WERI-Rb-1 (cell line): ENCODE results near the gene CCL15.

ENCODE experiments used
- DNase-seq: peaks from one replicate; pipeline ENCODE4 v3.0.0-alpha.2; 2020
- H3K27ac ChIP-seq: fragments of 250-450 bp; sonication (Bioruptor Pico); 2 replicates; pipeline ENCODE4 v1.5.1; 2020; ENCODE audit warnings: mild to moderate bottlenecking, moderate library complexity
- H3K27me3 ChIP-seq: fragments of 250-450 bp; sonication (Bioruptor Pico); 2 replicates; pipeline ENCODE4 v1.5.1; 2021; ENCODE audit warnings: mild to moderate bottlenecking, low read depth, moderate library complexity; ENCODE audit not compliant: insufficient read depth, severe bottlenecking
- H3K36me3 ChIP-seq: fragments of 250-450 bp; sonication (Bioruptor Pico); 2 replicates; pipeline ENCODE4 v1.5.1; 2020; ENCODE audit warnings: mild to moderate bottlenecking, moderate library complexity
- H3K4me3 ChIP-seq: 2 replicates; pipeline ENCODE4 v1.5.1; 2011; ENCODE audit warnings: low read depth, mild to moderate bottlenecking, control low read depth, low read length
- H3K9me3 ChIP-seq: fragments of 250-450 bp; sonication (Bioruptor Pico); 2 replicates; pipeline ENCODE4 v1.5.1; 2021; ENCODE audit warnings: mild to moderate bottlenecking, moderate library complexity; ENCODE audit not compliant: severe bottlenecking
- TF ChIP-seq, protein P1 (sequence below): IDR thresholded peaks from 2 replicates; pipeline ENCODE4 v1.5.1; 2011; ENCODE audit warnings: low read depth, mild to moderate bottlenecking, control low read depth, inconsistent platforms, low read length

CCL15 gene

DNA sequence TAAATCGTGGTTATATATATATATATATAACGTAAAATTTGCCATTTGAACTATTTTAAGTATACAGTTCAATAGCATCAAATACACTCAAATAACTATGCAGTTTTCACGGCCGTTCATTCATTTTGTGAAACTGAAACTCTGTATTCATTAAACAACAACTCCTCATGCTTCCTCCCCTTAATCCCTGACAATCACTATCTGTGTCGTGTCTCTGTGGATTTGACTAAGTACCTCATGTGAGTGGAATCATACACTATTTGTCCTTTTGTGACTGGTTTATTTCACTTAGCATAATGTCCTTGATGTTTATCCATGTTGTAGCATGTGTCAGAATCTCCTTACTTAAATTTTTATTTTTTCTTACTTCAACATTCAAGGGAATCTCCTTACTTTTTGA, 13.6 kb upstream of the CCL15 start:
- no peak overlapping the region for H3K27ac ChIP-seq
- H3K4me3 ChIP-seq, result no peak overlapping the region
- no peaks in the 10 kb centered on the region for H3K27me3 ChIP-seq
- no peak for DNase-seq
- no peaks in the 10 kb centered on the region for H3K36me3 ChIP-seq
- peaks cover 10% of the 10 kb centered on the region for H3K9me3 ChIP-seq
- TF ChIP-seq, protein P1, sequence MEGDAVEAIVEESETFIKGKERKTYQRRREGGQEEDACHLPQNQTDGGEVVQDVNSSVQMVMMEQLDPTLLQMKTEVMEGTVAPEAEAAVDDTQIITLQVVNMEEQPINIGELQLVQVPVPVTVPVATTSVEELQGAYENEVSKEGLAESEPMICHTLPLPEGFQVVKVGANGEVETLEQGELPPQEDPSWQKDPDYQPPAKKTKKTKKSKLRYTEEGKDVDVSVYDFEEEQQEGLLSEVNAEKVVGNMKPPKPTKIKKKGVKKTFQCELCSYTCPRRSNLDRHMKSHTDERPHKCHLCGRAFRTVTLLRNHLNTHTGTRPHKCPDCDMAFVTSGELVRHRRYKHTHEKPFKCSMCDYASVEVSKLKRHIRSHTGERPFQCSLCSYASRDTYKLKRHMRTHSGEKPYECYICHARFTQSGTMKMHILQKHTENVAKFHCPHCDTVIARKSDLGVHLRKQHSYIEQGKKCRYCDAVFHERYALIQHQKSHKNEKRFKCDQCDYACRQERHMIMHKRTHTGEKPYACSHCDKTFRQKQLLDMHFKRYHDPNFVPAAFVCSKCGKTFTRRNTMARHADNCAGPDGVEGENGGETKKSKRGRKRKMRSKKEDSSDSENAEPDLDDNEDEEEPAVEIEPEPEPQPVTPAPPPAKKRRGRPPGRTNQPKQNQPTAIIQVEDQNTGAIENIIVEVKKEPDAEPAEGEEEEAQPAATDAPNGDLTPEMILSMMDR, result no peak

DNA sequence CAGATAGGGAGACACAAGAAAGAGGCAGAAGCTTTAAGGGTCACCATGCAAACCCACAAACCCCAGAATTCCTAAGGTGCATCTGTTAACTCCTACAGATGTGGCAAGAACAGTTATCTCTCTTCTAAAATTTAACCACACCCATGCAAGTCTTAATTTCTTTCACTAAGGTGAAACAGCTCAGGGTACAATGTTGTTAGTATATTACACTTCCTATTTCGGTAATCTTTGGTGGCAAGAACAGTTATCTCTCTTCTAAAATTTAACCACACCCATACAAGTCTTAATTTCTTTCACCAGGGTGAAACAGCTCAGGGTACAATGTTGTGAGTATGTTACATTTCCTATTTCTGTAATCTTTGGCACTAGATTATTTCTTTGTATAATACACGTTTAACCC, 9.8 kb upstream of the CCL15 start:
- DNase-seq, result no peak
- Histone ChIP-seq H3K27ac (no peak overlapping the region), H3K9me3 (peaks cover 15% of the 10 kb centered on the region), H3K36me3 (no peaks in the 10 kb centered on the region), H3K27me3 (no peaks in the 10 kb centered on the region), H3K4me3 (no peak overlapping the region)
- TF ChIP-seq, protein P1, result no peak

DNA sequence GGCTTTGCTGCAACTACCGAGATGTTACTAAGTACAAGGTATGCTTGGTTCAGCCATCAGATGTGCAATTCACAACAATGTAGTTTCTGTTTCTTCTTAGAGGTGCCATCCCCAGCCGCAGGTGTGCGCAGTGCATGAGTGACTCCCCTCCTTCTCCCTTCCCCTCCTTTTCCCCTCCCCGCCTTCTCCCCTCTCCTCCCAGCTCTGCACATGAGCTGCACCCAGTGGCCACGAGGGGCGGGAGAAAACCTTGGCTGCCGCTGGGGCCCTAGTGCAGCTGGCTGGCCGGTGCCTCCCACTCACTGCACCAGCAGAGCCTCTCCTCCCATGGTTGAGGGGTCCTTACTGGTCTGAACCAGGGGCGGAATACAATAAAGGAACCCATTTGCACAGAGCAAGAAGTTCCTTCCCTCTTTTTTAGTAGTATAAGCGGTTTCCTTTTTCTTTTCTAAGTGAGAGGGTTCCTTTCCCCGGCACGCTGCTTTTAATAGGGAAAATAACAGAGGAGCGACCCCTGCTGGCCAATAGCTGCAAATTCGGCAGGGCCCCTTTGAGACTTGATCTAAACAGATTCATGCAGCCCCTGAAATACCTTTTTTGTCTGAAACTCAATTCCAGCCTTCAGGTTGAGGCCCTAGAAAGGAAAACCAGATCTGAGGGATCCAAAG, 7.8 kb upstream of the CCL15 start:
- peaks cover 15% of the 10 kb centered on the region for H3K9me3 ChIP-seq
- no peak overlapping the region for H3K27ac ChIP-seq
- H3K27me3 ChIP-seq, result no peaks in the 10 kb centered on the region
- H3K36me3 ChIP-seq, result no peaks in the 10 kb centered on the region
- no peak overlapping the region for H3K4me3 ChIP-seq
- TF ChIP-seq, protein P1, result peak; percentile 20; the same call in 1 of the 2 replicates
- no peak for DNase-seq

DNA sequence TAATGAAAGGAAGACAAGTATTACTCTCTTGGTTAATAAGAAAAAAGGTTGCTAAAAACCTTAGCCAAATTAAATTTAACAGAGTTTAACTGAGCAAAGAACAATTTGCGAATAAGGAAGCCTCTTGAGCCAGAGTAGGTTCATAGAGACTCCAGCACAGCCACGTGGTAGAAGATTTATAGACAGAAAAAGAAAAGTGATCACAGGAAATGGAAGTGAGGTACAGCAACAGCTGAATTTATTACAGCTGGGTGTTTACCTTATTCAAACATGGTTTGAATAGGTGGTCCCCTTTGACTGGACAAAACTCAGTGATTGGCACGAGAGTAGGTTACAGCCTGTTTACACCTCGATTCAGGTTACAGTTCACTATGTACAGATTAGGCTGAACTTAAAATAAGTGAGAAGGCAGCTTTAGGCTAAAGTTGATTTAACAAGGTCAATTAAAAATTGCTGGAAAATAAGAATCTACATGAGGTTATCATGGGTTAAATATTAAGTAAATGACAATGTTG, 3.3 kb upstream of the CCL15 start:
- H3K27ac ChIP-seq, result no peak overlapping the region
- no peaks in the 10 kb centered on the region for H3K36me3 ChIP-seq
- H3K27me3 ChIP-seq, result no peaks in the 10 kb centered on the region
- H3K9me3 ChIP-seq, result peaks cover 2% of the 10 kb centered on the region
- TF ChIP-seq, protein P1, result no peak
- no peak for DNase-seq
- no peak overlapping the region for H3K4me3 ChIP-seq

DNA sequence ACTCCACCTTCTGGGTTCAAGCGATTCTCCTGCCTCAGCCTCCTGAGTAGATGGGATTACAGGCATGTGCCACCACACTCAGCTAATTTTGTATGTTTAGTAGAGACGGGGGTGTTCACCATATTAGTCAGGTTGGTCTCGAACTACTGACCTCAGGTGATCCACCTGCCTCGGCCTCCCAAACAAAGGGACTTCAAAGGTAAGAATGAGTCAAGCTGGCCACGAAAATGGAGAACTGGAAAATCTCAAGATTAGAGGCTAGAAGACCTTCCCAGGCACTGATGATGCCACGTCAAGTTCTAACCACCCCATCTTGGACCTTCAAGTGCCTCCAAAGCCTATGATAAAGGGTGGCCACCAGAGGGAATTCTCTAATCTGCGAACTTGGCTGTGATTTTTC, 1.3 kb upstream of the CCL15 start:
- Histone ChIP-seq H3K36me3 (no peaks in the 10 kb centered on the region), H3K27me3 (no peaks in the 10 kb centered on the region), H3K4me3 (no peak overlapping the region), H3K9me3 (no peaks in the 10 kb centered on the region), H3K27ac (no peak overlapping the region)
- no peak for DNase-seq
- TF ChIP-seq, protein P1, result no peak
